Fibroblast of skin of abdomen (primary cell): ENCODE results near the gene GJB5.
"Not testable (repeated sequence)": the region's sequence is repeated elsewhere in the genome, so short reads cannot be mapped to it uniquely, and the experiment has no call there.

Experiments
- DNase-seq: peaks from one replicate; pipeline ENCODE4 v3.0.0-alpha.2; 2013

Gene GJB5

GRCh38 chr1:34745666-34746065 is 9.2 kb upstream of the GJB5 start:
- no peak for DNase-seq

DNA sequence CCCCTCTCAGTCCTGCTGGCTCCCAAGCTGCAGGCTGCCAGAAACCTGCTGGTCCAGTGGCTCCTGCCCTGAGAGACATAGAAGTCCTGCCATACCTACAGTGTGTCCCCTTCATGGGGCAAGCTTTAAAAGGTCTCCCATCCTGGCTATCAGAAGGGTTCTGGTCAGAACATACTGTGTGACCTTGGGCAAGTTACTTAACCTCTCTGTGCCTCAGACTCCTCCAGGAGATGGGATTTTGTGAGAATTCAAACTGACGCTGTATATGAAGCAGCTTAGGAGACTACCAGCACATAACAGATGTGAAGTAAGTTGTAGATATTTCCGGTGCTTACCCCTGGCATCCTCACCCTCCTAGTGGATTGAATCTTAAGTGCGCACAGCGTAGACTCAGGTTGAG is 8.7 kb upstream of the GJB5 start:
- no peak for DNase-seq

GRCh38 chr1:34746785-34747637 is 7.8 kb upstream of the GJB5 start:
- DNase-seq, result no peak

DNA sequence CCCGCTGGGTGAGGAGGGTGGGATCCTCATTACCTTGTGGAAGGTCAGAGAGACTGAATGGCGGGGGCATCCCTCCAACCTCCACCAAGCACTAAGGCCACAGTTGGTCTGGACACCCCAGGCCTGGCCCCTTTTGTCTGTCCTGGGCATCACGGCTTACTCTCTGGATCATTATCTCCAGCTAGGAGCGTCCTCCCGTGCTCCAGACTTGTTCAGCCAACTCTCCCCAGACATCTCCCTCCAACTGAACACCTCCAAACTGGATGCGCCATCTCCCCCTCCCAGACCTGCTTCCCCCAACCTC is 7.3 kb upstream of the GJB5 start:
- DNase-seq, result no peak

- no peak for DNase-seq
Measured at GRCh38 chr1:34749992-34750391, 4.9 kb upstream of the GJB5 start.

DNA sequence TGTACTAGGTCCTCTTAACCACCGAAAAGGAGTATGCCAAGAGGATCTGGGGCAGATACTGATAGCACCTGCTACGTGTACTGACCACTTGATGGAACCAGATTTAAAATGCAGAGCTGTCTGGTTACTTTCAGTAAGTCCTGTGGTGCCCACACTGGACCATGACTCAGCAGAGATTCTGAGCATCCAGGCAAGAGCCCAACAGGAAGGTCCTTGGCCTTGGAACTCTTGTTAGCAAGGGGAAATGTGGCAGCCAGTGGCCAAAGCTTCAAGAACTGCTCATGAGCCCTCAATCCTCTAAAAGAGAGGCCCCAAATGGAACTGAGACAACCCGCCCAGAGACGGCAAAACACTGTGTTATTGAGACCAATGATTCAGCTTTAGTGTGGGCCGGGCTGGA is 4.2 kb upstream of the GJB5 start:
- no peak for DNase-seq

- DNase-seq, result no peak
Measured at GRCh38 chr1:34753163-34753562, 1.7 kb upstream of the GJB5 start.

- DNase-seq, result no peak
Measured at GRCh38 chr1:34755961-34756360, 1.1 kb downstream of the GJB5 start.

- no peak for DNase-seq
Measured at GRCh38 chr1:34757386-34757785, 2.5 kb downstream of the GJB5 start.

DNA sequence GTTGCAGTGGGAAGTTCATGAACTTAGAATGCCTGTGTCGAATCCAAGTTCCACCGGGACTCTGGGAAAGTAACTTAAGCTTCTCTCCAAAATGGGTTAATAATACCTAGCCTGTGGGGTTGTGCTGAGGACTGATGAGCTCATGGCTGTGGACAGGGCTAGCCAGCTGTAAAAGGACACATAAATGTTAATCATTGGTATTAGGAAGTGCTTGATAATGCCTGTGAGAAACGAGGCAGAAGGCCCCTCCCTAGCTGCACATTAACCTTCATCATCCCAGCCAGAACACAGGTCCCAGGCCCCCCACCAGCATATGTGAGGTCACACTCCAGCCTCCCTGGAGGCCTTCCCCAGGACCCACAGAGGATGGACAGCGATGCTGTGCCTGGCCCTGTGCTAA is 3.9 kb downstream of the GJB5 start:
- no peak for DNase-seq

- DNase-seq, result no peak
Measured at GRCh38 chr1:34759503-34760357, 4.9 kb downstream of the GJB5 start, which contains the start of gene GJB4. Gene GJB4, plus strand, starts transcription at chr1:34759740. Its CDS starts 1,515 bp downstream, at chr1:34761255.

DNA sequence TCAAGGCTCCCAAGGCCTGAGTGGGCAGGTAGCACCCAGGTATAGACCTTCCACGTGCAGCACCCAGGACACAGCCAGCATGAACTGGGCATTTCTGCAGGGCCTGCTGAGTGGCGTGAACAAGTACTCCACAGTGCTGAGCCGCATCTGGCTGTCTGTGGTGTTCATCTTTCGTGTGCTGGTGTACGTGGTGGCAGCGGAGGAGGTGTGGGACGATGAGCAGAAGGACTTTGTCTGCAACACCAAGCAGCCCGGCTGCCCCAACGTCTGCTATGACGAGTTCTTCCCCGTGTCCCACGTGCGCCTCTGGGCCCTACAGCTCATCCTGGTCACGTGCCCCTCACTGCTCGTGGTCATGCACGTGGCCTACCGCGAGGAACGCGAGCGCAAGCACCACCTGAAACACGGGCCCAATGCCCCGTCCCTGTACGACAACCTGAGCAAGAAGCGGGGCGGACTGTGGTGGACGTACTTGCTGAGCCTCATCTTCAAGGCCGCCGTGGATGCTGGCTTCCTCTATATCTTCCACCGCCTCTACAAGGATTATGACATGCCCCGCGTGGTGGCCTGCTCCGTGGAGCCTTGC is 6.4 kb downstream of the GJB5 start:
- DNase-seq, result no peak

DNA sequence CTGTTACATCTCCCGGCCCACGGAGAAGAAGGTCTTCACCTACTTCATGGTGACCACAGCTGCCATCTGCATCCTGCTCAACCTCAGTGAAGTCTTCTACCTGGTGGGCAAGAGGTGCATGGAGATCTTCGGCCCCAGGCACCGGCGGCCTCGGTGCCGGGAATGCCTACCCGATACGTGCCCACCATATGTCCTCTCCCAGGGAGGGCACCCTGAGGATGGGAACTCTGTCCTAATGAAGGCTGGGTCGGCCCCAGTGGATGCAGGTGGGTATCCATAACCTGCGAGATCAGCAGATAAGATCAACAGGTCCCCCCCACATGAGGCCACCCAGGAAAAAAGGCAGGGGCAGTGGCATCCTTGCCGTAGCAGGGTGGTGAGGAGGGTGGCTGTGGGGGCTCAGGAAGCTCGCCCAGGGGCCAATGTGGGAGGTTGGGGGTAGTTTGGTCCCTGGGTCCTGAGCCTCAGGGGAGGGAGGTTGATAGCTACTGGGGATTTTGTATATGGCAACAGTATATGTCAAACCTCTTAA is 7.0 kb downstream of the GJB5 start:
- no peak for DNase-seq

- DNase-seq, result no peak
Measured at GRCh38 chr1:34762474-34763141, 7.8 kb downstream of the GJB5 start.

- peak; percentile 26 for DNase-seq
Measured at GRCh38 chr1:34763142-34763781, 8.4 kb downstream of the GJB5 start.

DNA sequence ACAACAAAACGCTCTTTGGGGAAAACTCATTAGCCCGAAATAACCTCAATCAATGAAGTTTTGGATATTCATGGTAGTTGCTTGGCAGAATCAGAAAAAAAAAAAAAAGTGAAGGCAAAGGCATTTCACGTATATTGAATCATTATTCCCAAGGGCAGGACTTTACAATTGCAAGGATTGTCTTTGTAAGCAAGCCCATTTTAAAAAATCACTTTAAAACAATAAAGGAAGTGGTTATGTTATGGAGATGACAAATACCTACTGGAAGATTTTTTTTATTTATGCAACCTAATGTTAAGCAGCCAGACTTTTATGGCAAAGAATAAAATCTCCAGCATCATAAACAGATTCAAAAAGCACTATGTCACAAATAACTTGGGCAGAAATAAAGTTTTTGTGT is 14.0 kb downstream of the GJB5 start:
- DNase-seq, result no peak

- DNase-seq, result no peak
Measured at GRCh38 chr1:34770891-34771504, 16.2 kb downstream of the GJB5 start.

GRCh38 chr1:34771573-34772371 is 16.9 kb downstream of the GJB5 start:
- no peak for DNase-seq

GRCh38 chr1:34773114-34773513 is 18.3 kb downstream of the GJB5 start:
- DNase-seq, result not testable (repeated sequence)

DNA sequence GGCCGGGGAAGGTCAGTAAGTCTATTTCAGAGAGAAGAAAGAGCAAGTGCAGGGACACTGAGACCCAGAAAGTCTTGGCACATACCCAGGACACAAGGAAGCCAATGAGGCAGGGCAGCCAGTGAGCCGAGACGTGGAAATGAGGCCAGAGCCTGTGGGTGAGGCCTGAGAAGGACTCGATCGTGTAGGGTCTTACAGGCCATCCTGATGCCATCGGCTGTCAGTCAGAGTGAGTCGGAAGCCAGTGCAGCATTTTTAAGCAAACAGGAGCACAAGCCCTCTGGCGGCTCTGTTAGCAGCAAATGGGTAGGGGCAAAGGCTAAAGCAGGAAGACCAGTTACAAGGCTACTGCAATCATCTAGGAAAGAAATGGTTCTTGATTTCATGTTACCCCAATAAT is 20.1 kb downstream of the GJB5 start:
- DNase-seq, result no peak

DNA sequence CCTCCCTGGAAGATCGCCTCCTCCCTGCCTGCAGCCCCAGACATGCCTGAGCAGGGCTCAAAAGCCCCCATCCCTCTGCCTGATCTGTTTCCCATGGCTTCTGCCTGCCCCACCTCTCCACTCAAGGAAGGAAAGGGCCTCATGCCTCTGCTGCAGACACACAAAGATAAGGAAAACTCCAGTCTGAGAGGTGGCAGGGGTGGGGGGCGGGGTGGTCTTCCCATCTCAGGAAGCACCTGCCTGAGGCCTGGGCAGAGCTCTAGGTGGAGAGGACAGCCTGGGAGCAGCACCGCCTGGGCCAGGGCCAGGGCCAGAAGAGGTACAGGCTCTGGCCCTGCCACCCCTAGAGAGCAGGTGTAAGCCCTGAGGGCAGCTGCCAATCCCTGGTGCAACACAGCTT is 22.1 kb downstream of the GJB5 start:
- DNase-seq, result no peak
